Measurements from ENCODE around the gene RBPJL.
A peak's percentile ranks its signal among the peaks of the same experiment; 100 is the strongest.
"Not testable (repeated sequence)": the region's sequence is repeated elsewhere in the genome, so short reads cannot be mapped to it uniquely, and the experiment has no call there.

Gene RBPJL

DNA sequence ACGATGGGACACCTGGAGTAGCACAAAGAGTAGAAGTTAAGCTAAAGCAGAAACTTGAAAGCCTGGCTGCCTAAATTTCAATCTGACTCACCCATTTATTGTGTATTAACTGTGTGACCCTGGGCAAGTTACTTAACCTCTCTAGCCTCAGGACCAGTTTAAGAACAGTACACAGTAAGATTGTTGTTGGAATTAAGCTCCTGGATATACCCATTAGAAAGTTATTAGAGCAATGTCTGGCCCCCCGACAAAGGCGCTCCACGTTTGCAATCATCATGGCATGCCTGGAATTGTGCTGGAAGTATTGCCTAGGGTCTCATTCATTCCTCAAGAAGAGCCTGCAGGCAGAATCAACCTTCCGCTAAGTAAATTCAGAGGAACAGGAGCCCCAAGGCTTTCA is 40.2 kb downstream of the RBPJL start:
- no peak for DNase-seq (ENCODE audit: insufficient read length, low spot score)
- TF ChIP-seq POLR2A (IDR thresholded peaks at IDR 0.05; ENCODE audit: low read depth, low read length) = no peak
- FAIRE-seq = no peak

DNA sequence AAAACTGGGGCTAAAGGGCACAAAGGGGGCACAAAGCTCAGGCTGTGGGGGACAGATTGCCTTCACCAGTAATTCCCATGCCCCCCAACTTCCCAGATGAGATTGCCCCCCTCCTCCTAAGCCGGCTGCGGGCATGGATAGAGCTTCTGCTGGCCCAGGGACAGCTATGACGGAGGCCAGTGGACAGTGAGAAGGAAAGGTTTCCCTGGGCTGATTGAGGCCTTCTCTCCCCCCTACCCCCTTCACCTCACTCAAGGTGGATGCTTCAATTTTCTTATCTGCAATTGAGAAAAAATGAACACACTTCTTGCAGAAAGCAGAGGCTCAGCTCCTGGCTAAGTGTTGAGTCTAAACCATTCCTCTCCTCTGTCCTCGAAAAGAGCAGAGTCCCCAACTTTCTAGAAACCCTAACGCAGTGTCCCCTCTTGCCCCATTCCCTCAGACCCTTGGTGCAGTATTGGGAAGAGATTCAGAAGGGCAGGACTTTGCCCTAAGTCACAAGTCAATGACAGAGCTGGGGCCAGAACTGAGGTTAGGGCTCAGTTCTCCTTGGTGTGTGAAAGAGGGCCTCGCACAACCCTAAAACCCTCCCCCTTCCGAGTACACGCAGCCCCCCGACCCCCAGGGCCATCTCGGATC is 40.8 kb downstream of the RBPJL start:
- no peak for TF ChIP-seq POLR2A (IDR thresholded peaks at IDR 0.05; ENCODE audit: low read depth, low read length)
- FAIRE-seq (no peak), DNase-seq (ENCODE audit: insufficient read length, low spot score) (no peak)

- TF ChIP-seq POLR2A (IDR thresholded peaks at IDR 0.05; ENCODE audit: low read depth, low read length) = peak; percentile 100
- peak; percentile 61 for DNase-seq (ENCODE audit: insufficient read length, low spot score)
- FAIRE-seq = no peak
Measured at GRCh38 chr20:45347936-45348778, 41.5 kb downstream of the RBPJL start, which contains the start of gene SDC4. Gene SDC4 (minus strand): TSS chr20:45348424. CDS start chr20:45348384, 40 bp downstream.

GRCh38 chr20:45350217-45350616 is 43.6 kb downstream of the RBPJL start:
- DNase-seq (ENCODE audit: insufficient read length, low spot score) (no peak), FAIRE-seq (no peak)
- no peak for TF ChIP-seq POLR2A (IDR thresholded peaks at IDR 0.05; ENCODE audit: low read depth, low read length)

DNA sequence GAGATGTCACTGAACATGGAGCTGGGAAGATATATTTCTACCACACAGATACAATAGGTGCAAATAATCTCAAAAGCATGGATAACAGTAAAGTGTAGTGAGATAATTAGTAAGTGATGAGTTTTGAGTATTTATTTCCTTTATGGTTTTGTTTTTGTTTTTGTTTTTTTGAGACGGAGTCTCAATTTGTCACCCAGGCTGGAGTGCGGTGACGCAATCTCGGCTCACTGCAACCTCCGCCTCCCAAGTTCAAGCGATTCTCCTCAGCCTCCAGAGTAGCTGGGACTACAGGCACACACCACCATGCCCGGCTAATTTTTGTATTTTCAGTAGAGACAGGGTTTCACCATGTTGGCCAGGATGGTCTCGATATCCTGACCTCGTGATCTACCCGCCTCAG is 44.2 kb downstream of the RBPJL start:
- not testable (repeated sequence) for DNase-seq (ENCODE audit: insufficient read length, low spot score); FAIRE-seq

GRCh38 chr20:45352729-45353128 is 46.1 kb downstream of the RBPJL start:
- DNase-seq (ENCODE audit: insufficient read length, low spot score) = no peak
- no peak for FAIRE-seq
- TF ChIP-seq POLR2A (IDR thresholded peaks at IDR 0.05; ENCODE audit: low read depth, low read length) = no peak

DNA sequence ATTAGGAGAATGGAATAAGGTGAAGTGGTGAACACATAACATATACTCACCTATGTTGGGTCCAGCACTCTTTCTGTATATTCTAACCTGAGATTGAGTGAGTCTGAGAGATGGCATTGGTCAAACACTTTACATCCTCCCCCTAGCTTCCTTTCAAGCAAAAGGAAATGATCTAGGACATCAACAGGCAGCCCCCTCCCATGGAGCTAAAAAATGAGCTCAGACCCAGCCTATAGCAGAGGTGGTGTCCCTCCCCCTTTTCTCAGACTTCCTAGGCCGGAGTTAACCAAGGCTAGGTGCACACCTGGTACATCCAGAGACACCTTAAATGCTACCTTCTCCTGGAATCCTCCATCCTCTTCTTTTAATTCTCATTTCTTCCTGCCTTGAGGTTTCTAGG is 47.1 kb downstream of the RBPJL start:
- TF ChIP-seq POLR2A (IDR thresholded peaks at IDR 0.05; ENCODE audit: low read depth, low read length) = no peak
- DNase-seq (ENCODE audit: insufficient read length, low spot score) (no peak), FAIRE-seq (no peak)

GRCh38 chr20:45354423-45355208 is 48.0 kb downstream of the RBPJL start:
- DNase-seq (ENCODE audit: insufficient read length, low spot score) = no peak
- no peak for FAIRE-seq
- TF ChIP-seq POLR2A (IDR thresholded peaks at IDR 0.05; ENCODE audit: low read depth, low read length) = no peak

GRCh38 chr20:45355209-45356084 is 48.8 kb downstream of the RBPJL start:
- DNase-seq (ENCODE audit: insufficient read length, low spot score) (peak; percentile 59), FAIRE-seq (no peak)
- TF ChIP-seq POLR2A (IDR thresholded peaks at IDR 0.05; ENCODE audit: low read depth, low read length) = no peak

GRCh38 chr20:45358282-45359068 is 51.8 kb downstream of the RBPJL start:
- FAIRE-seq (no peak), DNase-seq (ENCODE audit: insufficient read length, low spot score) (no peak)
- no peak for TF ChIP-seq POLR2A (IDR thresholded peaks at IDR 0.05; ENCODE audit: low read depth, low read length)

DNA sequence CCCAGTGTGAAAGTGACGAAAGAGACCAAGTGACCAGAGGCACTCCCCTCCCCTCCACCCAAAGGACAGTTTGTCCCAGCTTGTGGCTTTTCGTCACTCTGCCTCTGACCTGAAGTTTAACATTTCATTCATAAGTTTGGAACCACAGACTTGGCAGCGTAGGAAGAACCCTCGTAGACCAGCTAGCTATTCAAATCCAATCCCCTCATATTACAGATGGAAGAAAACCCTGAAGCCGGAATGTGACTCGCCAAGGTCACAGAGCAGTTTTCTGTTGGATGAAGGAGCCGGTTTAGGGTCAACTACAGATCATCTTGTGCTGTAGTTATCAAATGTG is 52.4 kb downstream of the RBPJL start:
- no peak for DNase-seq (ENCODE audit: insufficient read length, low spot score)
- no peak for TF ChIP-seq POLR2A (IDR thresholded peaks at IDR 0.05; ENCODE audit: low read depth, low read length)
- FAIRE-seq = no peak

DNA sequence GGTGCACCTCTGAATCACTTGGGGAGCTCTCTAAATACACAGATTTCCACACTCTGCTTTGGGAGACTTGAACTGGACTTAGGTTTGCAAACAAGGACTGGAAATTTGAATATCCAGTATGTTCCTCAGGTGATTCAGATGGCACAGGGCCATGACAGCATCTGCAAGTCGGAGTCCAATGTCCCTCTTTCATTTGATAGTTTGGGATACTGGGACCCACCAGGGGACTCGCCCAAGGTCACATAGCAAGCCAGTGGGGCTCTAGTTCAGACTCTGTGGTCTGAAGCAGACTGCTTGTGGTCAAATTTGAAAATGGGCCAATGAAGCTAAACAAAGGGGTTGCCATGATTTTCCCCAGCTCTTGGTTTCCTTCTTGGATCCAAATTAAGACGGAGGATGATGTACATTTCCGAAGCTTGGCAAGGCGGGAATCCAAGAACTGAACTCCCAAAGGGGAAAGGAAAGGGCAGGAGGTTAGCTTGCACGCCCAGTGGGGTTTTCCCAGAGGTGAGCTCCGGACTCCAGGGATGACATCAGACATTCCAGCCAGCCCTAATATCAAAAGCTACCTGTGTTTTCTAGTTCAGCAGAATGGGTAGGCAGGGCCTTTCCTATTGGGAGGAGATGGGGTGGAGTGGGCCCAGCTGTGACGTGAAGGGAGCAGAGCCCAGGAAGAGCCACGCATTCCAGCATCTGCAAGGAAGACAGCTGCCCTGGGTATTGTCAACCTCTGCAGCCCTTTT is 52.9 kb downstream of the RBPJL start:
- FAIRE-seq = no peak
- DNase-seq (ENCODE audit: insufficient read length, low spot score) = no peak

More for the DNA sequence above, 52.9 kb downstream of the RBPJL start:
- no peak for TF ChIP-seq POLR2A (IDR thresholded peaks at IDR 0.05; ENCODE audit: low read depth, low read length)
